Lower leg skin (tissue), 3 donors: Measurements from ENCODE around the gene BLOC1S4.

Experiments used
- CTCF ChIP-seq, 3 donors: fragments of 450-650 bp; IDR thresholded peaks; one replicate each; pipeline ENCODE4 v1.5.1; 2016; ENCODE audit warnings: antibody characterized with exemption in 3 of 3, mild to moderate bottlenecking in 3 of 3, moderate library complexity in 2 of 3
- POLR2A ChIP-seq, 2 donors: fragments of 450-650 bp; IDR thresholded peaks; one replicate each; pipeline ENCODE4 v1.6.1; 2016 to 2017; ENCODE audit warnings: antibody characterized with exemption in 2 of 2, mild to moderate bottlenecking in 1 of 2, moderate library complexity in 1 of 2

GRCh38 chr4:6697131-6697530 is 18.8 kb upstream of the BLOC1S4 start:
- TF ChIP-seq CTCF (IDR thresholded peaks at IDR 0.05) (no peak), POLR2A (IDR thresholded peaks at IDR 0.05) (no peak)
